GM19239 (cell line): Measurements from ENCODE around the gene EXOC6B.
A peak's percentile ranks its signal among the peaks of the same experiment; 100 is the strongest.

Source experiments
- DNase-seq: peaks from one replicate; pipeline ENCODE4 v3.0.0; 2011; ENCODE audit warnings: low spot score; ENCODE audit not compliant: insufficient read length
- FAIRE-seq: peaks from 2 replicates; lab custom pipeline; 2011; peaks lifted over from hg19 to GRCh38; lab: Jason Lieb, UNC

The EXOC6B gene

GRCh38 chr2:72144632-72145288, 681.1 kb downstream of the EXOC6B start:
- no peak for FAIRE-seq
- no peak for DNase-seq

- FAIRE-seq (no peak), DNase-seq (no peak)
Measured at GRCh38 chr2:72144274-72144631, 681.6 kb downstream of the EXOC6B start.

GRCh38 chr2:72143441-72144273, 682.2 kb downstream of the EXOC6B start:
- FAIRE-seq (no peak), DNase-seq (no peak)

- FAIRE-seq (no peak), DNase-seq (no peak)
Measured at GRCh38 chr2:72142570-72143440, 683.0 kb downstream of the EXOC6B start.

GRCh38 chr2:72141881-72142451, 683.9 kb downstream of the EXOC6B start:
- FAIRE-seq (no peak), DNase-seq (no peak)

- no peak for FAIRE-seq
- no peak for DNase-seq
Measured at GRCh38 chr2:72141032-72141645, 684.7 kb downstream of the EXOC6B start.

- DNase-seq (no peak), FAIRE-seq (no peak)
Measured at GRCh38 chr2:72140621-72140960, 685.2 kb downstream of the EXOC6B start.

GRCh38 chr2:72139874-72140620, 685.8 kb downstream of the EXOC6B start:
- FAIRE-seq (no peak), DNase-seq (no peak)

GRCh38 chr2:72139471-72139873, 686.4 kb downstream of the EXOC6B start:
- FAIRE-seq = no peak
- DNase-seq = no peak

GRCh38 chr2:72138921-72139381, 686.9 kb downstream of the EXOC6B start:
- DNase-seq (no peak), FAIRE-seq (no peak)

- DNase-seq (no peak), FAIRE-seq (no peak)
Measured at GRCh38 chr2:72138011-72138881, 687.6 kb downstream of the EXOC6B start.

GRCh38 chr2:72137498-72138010, 688.3 kb downstream of the EXOC6B start:
- peak; percentile 87 for DNase-seq
- FAIRE-seq = no peak

GRCh38 chr2:72136933-72137497, 688.8 kb downstream of the EXOC6B start:
- DNase-seq = no peak
- no peak for FAIRE-seq

- DNase-seq (no peak), FAIRE-seq (no peak)
Measured at GRCh38 chr2:72136331-72136730, 689.5 kb downstream of the EXOC6B start.

- DNase-seq = no peak
- no peak for FAIRE-seq
Measured at GRCh38 chr2:72135921-72136320, 689.9 kb downstream of the EXOC6B start.

- no peak for DNase-seq
- no peak for FAIRE-seq
Measured at GRCh38 chr2:72134997-72135800, 690.6 kb downstream of the EXOC6B start.

- DNase-seq (no peak), FAIRE-seq (no peak)
Measured at GRCh38 chr2:72134408-72134996, 691.3 kb downstream of the EXOC6B start.
